ENCODE results near the gene FGFR3. TPM values are rescaled to one million over a fixed set of nuclear protein-coding genes. Genes with fewer than 3 reads are reported as not detected.

The FGFR3 gene
- total and polyA plus RNA-seq, 11 donors: 1.1 to 4.6 (median 2.3) TPM

DNA sequence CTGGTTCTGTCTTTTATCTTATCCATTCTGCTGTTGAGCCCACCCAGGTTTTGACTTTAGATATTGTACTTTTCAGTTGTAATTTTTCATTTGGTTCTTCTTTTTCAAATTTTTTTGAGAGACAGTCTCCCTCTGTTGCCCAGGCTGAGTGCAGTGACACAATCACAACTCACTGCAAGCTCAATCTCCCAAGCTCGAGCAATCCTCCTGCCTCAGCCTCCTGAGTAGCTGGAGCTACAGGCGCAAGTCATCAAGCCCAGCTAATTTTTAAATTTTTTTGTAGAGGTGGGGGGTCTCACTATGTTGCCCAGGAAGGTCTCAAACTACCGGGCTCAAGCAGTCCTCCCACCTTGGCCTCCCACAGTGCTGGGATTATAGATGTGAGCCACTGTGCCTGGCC is 37.1 kb downstream of the FGFR3 start:
- intact Hi-C loops (cut with DNase I): no loop called here
- Histone ChIP-seq H3K4me3 (no peak overlapping the region), H3K9me3 (no peaks in the 10 kb centered on the region), H3K27me3 (no peaks in the 10 kb centered on the region), H3K27ac (no peak overlapping the region), H3K36me3 (peaks cover 0 to 75% (median 65%) of the 10 kb centered on the region in 9 donors), H3K4me1 (no peaks in the 10 kb centered on the region)
- no peak for DNase-seq
- WGBS, 4 donors: 88 to 98% (median 96%) methylated on average over 3 of the region's 3 CpGs
- TF ChIP-seq, protein P1, sequence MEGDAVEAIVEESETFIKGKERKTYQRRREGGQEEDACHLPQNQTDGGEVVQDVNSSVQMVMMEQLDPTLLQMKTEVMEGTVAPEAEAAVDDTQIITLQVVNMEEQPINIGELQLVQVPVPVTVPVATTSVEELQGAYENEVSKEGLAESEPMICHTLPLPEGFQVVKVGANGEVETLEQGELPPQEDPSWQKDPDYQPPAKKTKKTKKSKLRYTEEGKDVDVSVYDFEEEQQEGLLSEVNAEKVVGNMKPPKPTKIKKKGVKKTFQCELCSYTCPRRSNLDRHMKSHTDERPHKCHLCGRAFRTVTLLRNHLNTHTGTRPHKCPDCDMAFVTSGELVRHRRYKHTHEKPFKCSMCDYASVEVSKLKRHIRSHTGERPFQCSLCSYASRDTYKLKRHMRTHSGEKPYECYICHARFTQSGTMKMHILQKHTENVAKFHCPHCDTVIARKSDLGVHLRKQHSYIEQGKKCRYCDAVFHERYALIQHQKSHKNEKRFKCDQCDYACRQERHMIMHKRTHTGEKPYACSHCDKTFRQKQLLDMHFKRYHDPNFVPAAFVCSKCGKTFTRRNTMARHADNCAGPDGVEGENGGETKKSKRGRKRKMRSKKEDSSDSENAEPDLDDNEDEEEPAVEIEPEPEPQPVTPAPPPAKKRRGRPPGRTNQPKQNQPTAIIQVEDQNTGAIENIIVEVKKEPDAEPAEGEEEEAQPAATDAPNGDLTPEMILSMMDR (IDR thresholded peaks at IDR 0.05): no peak
- TF ChIP-seq POLR2A (IDR thresholded peaks at IDR 0.05): no peak
- no peak for ATAC-seq

DNA sequence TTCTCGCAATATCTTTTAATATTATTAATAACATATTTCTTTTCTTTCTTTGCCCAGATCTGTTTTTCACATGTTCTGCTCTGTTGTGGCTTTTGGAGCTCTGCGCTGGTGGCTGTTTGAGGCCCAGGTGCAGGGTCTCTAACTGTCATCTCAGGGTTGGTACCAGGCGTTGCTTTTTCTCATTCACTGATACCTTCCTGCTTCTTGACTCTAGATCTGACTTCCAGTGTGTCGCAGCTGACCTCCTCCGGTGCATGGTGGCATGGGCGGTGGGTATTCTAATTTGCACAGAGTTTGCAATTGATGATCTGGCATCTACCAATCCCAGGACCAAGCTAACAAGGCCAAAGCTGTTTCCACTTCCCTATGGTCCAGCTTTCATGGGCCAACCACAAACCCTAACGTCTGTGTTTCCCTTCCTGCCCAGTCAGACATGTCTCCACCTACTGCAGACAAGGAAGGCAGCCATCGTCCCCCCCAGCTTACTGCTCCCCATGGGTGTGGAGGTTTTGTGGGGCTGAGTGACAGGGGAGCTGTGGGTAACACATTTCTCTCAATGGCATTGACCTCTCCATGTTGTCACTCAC is 37.6 kb downstream of the FGFR3 start:
- ATAC-seq (no peak), DNase-seq (no peak)
- WGBS, 4 donors: 81 to 92% (median 88%) methylated on average over 7 to 8 of the region's 8 CpGs
- no peaks in the 10 kb centered on the region for H3K9me3 ChIP-seq
- no peak for TF ChIP-seq POLR2A (IDR thresholded peaks at IDR 0.05)
- TF ChIP-seq, protein P1 (IDR thresholded peaks at IDR 0.05): no peak
- H3K27me3 ChIP-seq: no peaks in the 10 kb centered on the region
- no peak overlapping the region for H3K27ac ChIP-seq
- no peaks in the 10 kb centered on the region for H3K4me1 ChIP-seq
- peaks cover 0 to 75% (median 66%) of the 10 kb centered on the region in 9 donors for H3K36me3 ChIP-seq
- no peak overlapping the region for H3K4me3 ChIP-seq
- intact Hi-C loops (cut with DNase I): no loop called here

DNA sequence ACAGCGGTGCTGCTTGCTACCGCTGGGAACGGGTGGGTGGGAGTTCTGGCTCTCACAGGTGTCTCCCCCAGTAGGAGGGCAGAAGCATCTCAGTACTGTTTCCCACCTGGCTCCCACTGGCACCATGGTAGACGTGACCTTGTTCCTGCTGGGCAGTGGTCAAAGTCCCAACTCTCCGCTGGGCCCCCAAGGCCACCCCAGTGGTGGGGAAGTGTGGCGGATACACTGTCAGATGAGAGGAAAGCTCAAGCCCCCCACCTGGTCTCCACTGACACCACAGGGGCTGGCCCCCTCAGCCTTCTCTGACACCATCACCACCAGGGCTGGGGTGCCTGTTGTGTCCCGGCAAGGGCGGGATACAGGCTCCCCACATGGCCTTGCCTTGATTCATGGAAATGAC is 38.2 kb downstream of the FGFR3 start:
- 90 to 94% (median 94%) methylated on average over 2 to 8 of the region's 8 CpGs for WGBS, 4 donors
- Histone ChIP-seq H3K4me3 (no peak overlapping the region), H3K27ac (no peak overlapping the region), H3K27me3 (no peaks in the 10 kb centered on the region), H3K36me3 (peaks cover 0 to 78% (median 67%) of the 10 kb centered on the region in 9 donors), H3K9me3 (no peaks in the 10 kb centered on the region), H3K4me1 (no peaks in the 10 kb centered on the region)
- DNase-seq: no peak
- intact Hi-C loops (cut with DNase I): no loop called here
- no peak for ATAC-seq
- TF ChIP-seq, protein P1 (IDR thresholded peaks at IDR 0.05): no peak
- no peak for TF ChIP-seq POLR2A (IDR thresholded peaks at IDR 0.05)

DNA sequence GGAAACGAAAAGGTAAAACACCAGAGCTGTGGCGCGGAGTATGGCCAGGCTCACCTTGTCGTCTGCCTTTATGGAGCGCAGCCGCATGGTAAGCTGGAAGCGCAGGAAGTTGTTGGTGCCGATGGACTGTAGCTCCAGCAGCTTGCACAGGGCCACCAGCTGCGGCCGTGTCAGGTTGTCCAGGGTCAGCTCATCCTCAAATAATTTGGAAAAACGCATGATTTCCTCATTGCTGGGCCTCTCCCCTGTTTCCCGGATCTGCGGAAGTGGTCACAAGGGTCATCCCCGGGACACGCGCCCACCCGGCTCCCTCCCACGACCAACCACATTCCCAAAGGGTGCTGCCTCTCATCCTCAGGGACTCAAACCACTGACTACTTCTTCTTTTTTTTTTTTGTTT is 39.6 kb downstream of the FGFR3 start:
- 89 to 92% (median 91%) methylated on average over 18 of the region's 18 CpGs for WGBS, 4 donors
- ATAC-seq (no peak), DNase-seq (no peak)
- no peaks in the 10 kb centered on the region for H3K4me1 ChIP-seq
- H3K9me3 ChIP-seq: no peaks in the 10 kb centered on the region
- peaks cover 0 to 85% (median 73%) of the 10 kb centered on the region in 9 donors for H3K36me3 ChIP-seq
- no peak overlapping the region for H3K4me3 ChIP-seq
- no peaks in the 10 kb centered on the region for H3K27me3 ChIP-seq
- H3K27ac ChIP-seq: no peak overlapping the region
- TF ChIP-seq, protein P1 (IDR thresholded peaks at IDR 0.05): no peak
- no peak for TF ChIP-seq POLR2A (IDR thresholded peaks at IDR 0.05)
- intact Hi-C loops (cut with DNase I): no loop called here

Measured in heart left ventricle (tissue), 16 donors.